Measurements from ENCODE around the gene UMAD1.
A peak's percentile ranks its signal among the peaks of the same experiment; 100 is the strongest.

Gene UMAD1

GRCh38 chr7:7843240-7843639, 202.7 kb downstream of the UMAD1 start:
- Histone ChIP-seq H3K9me2 (replicated peaks; ENCODE audit: low read depth, low read length) (no peaks in the 10 kb centered on the region), H3K36me3 (ENCODE audit: insufficient read depth, low read length) (no peaks in the 10 kb centered on the region), H3K79me2 (ENCODE audit: insufficient read depth, low read length) (no peaks in the 10 kb centered on the region), H3K9ac (ENCODE audit: low read depth, low read length, poor library complexity, severe bottlenecking) (no peak overlapping the region), H3F3A (ENCODE audit: low read depth) (no peaks in the 10 kb centered on the region), H3K9me3 (ENCODE audit: insufficient read depth, low read depth, low read length) (no peaks in the 10 kb centered on the region), H3K27me3 (ENCODE audit: insufficient read depth, low read length, poor library complexity, severe bottlenecking) (no peaks in the 10 kb centered on the region), H3K4me3 (ENCODE audit: low read length, poor library complexity, severe bottlenecking) (no peak overlapping the region), H3K4me1 (ENCODE audit: insufficient read depth, low read length, poor library complexity, severe bottlenecking) (peaks cover 20% of the 10 kb centered on the region), H4K20me1 (ENCODE audit: insufficient read depth, low read length, poor library complexity, severe bottlenecking) (no peaks in the 10 kb centered on the region), H3K4me2 (ENCODE audit: low read depth, low read length, poor library complexity, severe bottlenecking) (no peak overlapping the region), H2AFZ (ENCODE audit: low read length) (no peak overlapping the region)
- no peak for TF ChIP-seq EZH2phosphoT487 (IDR thresholded peaks at IDR 0.05; ENCODE audit: borderline replicate concordance)
- no peak for TF ChIP-seq CTCF (conservative IDR thresholded peaks at IDR 0.05; ENCODE audit: low read length)

GRCh38 chr7:7843972-7844371, 203.4 kb downstream of the UMAD1 start:
- TF ChIP-seq CTCF (conservative IDR thresholded peaks at IDR 0.05; ENCODE audit: low read length) (no peak), EZH2phosphoT487 (IDR thresholded peaks at IDR 0.05; ENCODE audit: borderline replicate concordance) (no peak)
- Histone ChIP-seq H4K20me1 (ENCODE audit: insufficient read depth, low read length, poor library complexity, severe bottlenecking) (no peaks in the 10 kb centered on the region), H3F3A (ENCODE audit: low read depth) (no peaks in the 10 kb centered on the region), H3K4me3 (ENCODE audit: low read length, poor library complexity, severe bottlenecking) (no peak overlapping the region), H3K9ac (ENCODE audit: low read depth, low read length, poor library complexity, severe bottlenecking) (no peak overlapping the region), H3K9me3 (ENCODE audit: insufficient read depth, low read depth, low read length) (no peaks in the 10 kb centered on the region), H3K4me2 (ENCODE audit: low read depth, low read length, poor library complexity, severe bottlenecking) (no peak overlapping the region), H2AFZ (ENCODE audit: low read length) (no peak overlapping the region), H3K27me3 (ENCODE audit: insufficient read depth, low read length, poor library complexity, severe bottlenecking) (no peaks in the 10 kb centered on the region), H3K36me3 (ENCODE audit: insufficient read depth, low read length) (no peaks in the 10 kb centered on the region), H3K9me2 (replicated peaks; ENCODE audit: low read depth, low read length) (no peaks in the 10 kb centered on the region), H3K79me2 (ENCODE audit: insufficient read depth, low read length) (no peaks in the 10 kb centered on the region), H3K4me1 (ENCODE audit: insufficient read depth, low read length, poor library complexity, severe bottlenecking) (peaks cover 26% of the 10 kb centered on the region)

- peaks cover 28% of the 10 kb centered on the region for H3K4me1 ChIP-seq (ENCODE audit: insufficient read depth, low read length, poor library complexity, severe bottlenecking)
- H3F3A ChIP-seq (ENCODE audit: low read depth): no peaks in the 10 kb centered on the region
- H3K4me3 ChIP-seq (ENCODE audit: low read length, poor library complexity, severe bottlenecking): peak overlapping the region; percentile 32
- no peak overlapping the region for H3K9ac ChIP-seq (ENCODE audit: low read depth, low read length, poor library complexity, severe bottlenecking)
- H3K79me2 ChIP-seq (ENCODE audit: insufficient read depth, low read length): no peaks in the 10 kb centered on the region
- TF ChIP-seq EZH2phosphoT487 (IDR thresholded peaks at IDR 0.05; ENCODE audit: borderline replicate concordance) (no peak), CTCF (conservative IDR thresholded peaks at IDR 0.05; ENCODE audit: low read length) (no peak)
- no peaks in the 10 kb centered on the region for H4K20me1 ChIP-seq (ENCODE audit: insufficient read depth, low read length, poor library complexity, severe bottlenecking)
- H3K27me3 ChIP-seq (ENCODE audit: insufficient read depth, low read length, poor library complexity, severe bottlenecking): no peaks in the 10 kb centered on the region
- 0 out of 2 replicates have a peak, but pooled peaks cover 6% of the 10 kb centered on the region for H3K9me3 ChIP-seq (ENCODE audit: insufficient read depth, low read depth, low read length)
- H3K36me3 ChIP-seq (ENCODE audit: insufficient read depth, low read length): 0 out of 2 replicates have a peak, but pooled peaks cover 3% of the 10 kb centered on the region
- peak overlapping the region; percentile 5; the same call in 1 of the 2 replicates for H2AFZ ChIP-seq (ENCODE audit: low read length)
- H3K9me2 ChIP-seq (replicated peaks; ENCODE audit: low read depth, low read length): no peaks in the 10 kb centered on the region
- H3K4me2 ChIP-seq (ENCODE audit: low read depth, low read length, poor library complexity, severe bottlenecking): peak overlapping the region; percentile 50
Observed at GRCh38 chr7:7848246-7848645, 207.7 kb downstream of the UMAD1 start.
